Activated CD4-positive, alpha-beta T cell treated with anti-CD3 and anti-CD28 coated beads, Interleukin-2, amount 50 U/mL, for 16 hours (primary cell): Measurements from ENCODE around the gene CLK4.

Experiments
- DNase-seq: peaks from one replicate; pipeline ENCODE4 v3.0.0-alpha.2; 2020

CLK4 gene

DNA sequence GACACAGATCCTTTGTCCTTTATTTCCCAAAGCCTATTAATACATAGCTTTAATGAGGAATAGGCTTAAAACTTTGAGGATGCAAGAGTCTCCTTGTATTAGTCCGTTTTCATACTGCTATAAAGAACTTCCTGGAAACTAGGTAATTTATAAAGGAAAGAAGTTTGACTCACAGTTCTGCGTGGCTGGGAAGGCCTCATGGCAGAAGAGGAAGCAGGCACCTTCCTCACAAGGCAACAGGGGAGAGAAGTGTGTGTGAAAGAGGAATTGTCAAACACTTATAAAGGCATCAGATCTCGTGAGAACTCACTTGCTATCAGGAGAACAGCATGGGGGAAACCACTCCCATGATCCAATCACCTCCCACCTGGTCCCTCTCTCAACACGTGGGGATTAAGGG is 5.4 kb upstream of the CLK4 start:
- no peak for DNase-seq

DNA sequence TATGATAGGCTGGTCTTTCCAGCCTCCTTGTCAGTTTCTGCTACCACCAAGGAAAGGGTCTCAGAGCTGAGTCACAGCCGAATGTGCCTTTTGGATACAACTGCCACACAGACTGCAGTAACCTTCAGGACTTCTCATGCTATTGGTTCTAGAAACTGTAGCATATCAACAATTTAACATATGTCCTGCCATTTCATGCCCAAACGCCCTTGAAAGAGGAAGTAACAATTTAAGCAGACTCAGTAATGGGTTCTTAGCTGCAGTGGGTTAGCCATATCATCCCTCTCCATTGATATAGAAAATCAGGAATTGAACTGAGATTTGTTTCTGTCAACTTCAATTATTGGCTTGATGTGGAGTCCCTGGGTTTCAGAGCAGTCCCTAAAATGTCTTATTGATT is 4.1 kb upstream of the CLK4 start:
- no peak for DNase-seq

DNA sequence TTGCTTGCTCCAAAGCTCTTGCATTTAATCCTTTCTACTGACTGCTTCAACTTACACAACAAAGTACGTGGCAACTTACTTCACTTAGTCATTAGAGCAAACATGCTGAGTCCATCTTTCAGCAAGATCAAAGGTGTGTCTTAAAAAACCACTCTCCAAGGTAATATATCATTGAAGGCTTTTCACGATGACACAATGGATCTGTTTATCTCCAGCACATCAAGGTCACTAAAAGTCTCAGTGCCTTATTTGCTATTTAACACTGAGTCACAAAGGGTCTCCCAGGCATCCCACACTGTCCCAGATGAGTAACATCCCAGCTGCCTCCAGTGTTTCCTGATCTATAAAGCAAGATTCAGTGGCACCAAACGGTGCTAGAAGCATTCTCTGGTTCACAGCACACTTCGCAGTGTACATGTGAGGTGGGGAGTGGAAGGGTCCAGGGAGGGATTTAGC is 3.7 kb upstream of the CLK4 start:
- DNase-seq = no peak

DNA sequence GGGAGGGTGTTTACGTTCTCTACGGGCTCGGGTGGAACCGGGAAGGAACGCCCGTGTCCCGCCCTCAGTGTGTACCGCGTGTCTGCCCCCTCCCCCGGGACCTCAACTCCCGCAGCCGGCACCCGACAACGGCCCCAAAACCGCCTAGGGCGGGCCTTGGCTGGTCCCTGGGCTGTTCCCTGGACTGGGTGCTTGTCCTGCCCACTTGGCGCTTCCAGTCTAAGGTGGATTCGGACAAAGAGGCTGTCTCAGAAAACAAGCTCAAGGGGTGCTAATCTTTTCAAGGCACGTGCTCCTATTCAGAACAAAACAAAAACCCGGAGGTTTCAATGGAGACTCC is 379 bp upstream of the CLK4 start:
- DNase-seq = no peak

DNA sequence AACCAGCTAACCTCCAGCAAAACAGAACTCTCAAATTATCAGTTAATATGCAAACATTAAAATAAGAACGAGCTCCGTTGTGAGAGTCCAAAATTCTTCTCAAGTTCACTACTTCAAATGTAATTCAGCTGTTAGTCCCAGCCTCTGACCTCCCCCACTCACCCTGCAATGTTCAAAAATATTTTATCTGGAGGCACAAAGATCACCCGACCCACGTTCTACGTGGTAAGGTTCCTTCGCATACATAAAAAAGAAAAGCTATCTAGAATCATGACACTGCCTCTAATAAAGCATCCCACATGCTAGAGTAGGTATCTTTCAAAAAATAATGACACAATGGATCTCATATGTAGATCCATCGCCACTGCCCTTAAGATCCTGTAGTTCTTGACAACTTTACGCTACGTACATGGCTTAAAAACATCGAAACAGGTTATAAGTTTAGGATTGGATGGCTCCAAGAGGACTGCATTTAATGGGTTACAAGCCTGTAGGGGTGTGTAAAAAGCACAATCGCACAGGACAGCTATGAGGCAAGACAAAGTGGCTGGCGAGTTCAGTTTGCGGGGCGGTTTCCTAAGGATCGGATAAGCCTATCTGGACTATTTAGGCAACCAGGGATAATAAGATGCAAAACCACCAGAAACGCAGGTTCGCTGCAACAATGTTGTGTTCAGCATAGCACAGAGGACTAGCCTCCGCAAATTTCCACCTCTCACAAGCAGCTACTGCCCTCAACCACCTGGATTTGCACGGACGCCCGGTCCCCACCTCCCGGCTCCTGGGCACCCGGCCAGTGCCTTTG is 969 bp downstream of the CLK4 start:
- peak; percentile 23 for DNase-seq

DNA sequence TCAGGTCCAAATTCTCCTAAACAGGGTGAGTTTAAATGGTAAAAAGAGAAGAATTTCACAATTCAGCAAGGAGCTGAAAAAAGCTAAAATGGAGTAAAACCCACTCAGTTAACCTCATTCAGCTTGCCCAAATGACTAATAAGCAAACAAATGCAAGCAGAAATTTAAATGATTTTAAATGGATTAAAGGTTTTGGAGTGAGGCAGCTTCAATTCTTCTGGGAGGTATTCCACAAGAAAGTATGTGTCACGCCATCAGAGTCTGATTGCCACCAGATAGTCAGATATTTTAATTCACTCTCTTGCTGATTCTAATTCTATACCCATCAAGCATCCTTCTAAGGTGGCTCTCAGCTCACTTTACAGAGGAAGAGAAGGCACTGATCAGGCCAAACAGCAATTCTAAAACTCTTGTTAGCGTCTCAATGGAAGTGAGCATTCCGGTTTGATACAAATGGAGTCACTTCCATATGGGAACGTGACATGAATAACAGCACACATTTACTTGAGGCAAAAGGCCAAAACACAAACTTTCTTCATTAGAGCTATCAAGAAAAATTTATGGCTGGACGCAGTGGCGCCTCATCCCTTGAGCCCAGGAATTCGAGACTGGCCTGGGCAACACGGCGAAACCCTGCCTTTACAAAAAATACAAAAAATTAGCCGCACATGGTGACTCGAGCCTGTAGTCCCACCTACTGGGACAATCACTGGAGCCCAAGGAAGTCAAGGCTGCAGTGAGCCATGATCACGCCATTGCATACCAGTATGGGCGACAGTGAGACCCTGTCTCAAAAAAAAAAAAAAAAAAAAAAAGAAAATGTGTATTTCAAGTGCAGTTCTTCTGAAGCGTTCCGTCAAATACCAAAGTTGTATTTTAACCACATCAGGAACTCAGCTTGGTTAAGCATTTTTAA is 2.0 kb downstream of the CLK4 start:
- no peak for DNase-seq

DNA sequence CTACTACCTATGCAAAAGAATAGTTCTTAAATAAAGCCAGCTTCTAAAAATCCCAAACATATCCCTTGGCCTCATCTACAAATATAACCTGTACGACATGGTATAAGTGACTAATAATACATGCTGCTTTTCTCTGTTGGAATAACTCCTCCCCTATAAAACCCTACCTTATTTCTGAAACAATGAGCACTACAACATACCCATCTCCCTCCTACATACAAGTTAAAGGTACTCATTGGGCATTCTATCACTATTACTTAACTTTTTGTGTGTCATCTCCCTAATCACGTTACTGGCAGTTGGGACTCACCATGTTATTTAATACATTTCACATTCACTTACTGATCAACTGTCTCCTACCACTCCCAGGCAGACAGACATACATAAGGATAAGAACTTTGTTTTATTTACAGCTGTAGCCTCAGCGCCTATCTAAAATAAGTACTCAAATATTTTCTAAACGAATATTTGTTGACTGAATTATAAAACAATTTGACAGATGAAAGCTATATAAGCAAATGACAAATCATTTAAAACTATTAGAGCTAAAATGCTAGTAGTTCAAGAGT is 4.1 kb downstream of the CLK4 start:
- no peak for DNase-seq

DNA sequence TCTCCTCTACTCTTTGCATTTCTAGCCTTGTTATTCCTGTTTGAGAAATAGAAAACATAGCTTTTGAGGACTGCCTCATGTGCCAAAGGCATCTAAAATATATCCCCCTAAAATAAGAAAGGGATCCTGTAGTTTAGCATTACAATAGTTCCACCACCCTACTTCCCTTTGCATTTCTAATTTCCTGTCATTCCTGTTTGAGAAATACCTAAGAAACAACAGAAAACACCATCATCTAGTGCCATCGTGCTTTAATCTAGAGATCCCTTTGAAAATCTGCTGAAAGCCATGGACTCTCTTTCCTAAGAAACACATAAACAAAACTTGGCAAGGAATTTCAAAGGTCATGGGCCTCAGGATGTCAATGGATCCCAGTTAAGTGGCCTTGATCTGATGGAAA is 7.5 kb downstream of the CLK4 start:
- no peak for DNase-seq

DNA sequence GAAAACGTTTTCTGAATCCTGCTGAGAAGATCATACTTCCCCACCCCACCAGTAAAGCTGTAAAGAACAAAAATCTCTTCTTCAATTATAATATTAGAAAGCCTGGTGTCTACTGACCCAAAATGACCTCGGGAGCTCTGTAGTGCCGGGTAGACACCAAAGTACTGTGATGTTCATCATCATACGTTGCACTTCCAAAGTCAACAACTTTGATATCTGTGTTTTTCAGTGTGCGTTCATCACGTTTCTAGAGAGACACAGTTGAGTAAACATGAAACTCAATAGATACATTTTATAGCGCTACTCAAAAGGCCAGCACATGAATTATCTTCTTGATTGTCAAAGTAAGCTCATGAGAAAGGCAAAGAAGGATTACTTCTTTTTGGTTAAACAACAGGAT is 14.6 kb downstream of the CLK4 start:
- DNase-seq = no peak

DNA sequence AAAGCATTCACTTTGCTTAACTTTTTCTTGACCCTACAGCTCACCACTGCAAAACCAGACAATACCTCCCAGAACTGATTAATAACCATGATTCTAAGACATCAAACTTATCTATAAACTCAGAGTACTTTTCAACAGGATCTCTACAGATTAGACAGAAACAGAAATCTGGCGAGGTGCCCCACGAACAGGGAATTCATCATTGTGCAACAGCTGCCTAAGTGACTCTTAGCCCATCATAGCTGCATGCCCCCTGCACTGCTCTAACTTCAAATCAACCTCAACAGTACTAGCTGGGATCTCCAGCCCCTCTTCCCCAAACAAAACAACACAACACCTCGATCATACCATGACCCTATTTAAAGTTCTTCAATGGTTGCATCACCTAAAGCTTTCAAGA is 20.6 kb downstream of the CLK4 start:
- no peak for DNase-seq

DNA sequence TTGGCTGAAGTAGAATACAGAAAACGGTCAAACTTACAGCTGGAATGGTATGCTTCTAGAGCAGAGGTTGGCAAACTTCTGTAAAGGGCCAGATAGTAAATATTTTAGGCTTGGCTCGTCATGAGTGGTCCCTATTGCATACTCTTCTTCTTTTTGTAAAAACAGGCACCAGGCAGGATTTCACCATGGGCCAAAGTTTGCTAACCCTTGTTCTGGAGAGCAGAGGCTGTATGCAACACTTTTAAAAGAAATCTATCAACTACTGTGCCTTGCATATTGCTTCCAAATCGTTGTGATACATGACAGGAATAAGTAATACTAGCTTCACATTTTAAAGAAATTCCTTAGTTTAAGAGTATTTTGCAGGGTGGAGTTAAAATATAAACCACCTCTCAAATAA is 21.1 kb downstream of the CLK4 start:
- no peak for DNase-seq

DNA sequence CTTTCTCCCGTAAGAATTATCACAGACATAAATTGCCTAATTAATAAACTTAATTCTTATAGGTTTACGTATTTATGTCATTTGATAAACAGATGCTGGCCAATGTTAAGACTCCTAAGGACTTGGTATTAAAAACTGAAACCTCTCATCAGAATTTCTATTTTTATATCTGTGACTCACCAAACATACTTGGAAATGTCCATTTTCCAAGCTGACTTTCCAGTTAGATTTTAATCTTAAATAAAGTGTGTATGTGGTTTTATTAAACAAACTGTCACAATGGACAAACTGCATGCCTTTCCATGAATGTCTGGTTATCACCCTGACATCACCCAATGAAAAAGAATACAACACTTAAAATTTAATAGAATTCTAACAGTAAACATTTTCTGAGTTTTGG is 24.1 kb downstream of the CLK4 start:
- no peak for DNase-seq

DNA sequence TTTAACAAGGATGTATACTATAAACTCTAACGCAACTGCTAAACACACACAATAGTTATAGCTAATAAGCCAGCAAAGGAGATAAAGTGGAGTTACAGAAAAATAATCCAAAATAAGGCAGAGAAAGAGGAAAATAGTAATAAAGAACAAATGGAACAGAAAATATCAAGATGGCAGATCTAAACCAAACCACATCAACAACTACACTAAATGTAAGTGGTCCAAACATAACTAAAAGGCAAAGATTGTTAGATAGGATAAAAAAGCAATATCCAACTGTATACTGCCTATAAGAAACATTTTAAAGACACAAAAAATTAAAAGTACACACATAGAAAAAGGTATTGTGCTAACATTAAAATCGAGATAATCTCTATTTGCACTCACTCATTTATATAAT is 31.1 kb downstream of the CLK4 start:
- no peak for DNase-seq

DNA sequence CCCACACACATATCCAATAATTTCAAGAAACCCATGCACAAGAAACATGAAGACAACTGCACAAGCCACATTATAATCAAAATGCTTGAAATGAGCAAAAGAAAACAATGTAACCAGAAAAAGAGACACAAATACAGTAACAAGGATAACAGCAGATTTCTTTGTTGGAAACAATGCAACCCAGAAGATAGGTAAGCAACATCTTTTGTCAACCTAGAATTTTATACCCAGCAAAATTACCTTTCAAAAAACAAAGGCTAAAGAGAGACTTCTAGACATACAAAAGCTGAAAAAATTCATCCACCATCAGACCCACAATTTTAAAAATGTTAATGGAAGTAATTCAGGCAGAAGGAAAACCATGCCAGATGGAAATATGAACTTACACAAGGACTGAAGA is 31.7 kb downstream of the CLK4 start:
- no peak for DNase-seq

DNA sequence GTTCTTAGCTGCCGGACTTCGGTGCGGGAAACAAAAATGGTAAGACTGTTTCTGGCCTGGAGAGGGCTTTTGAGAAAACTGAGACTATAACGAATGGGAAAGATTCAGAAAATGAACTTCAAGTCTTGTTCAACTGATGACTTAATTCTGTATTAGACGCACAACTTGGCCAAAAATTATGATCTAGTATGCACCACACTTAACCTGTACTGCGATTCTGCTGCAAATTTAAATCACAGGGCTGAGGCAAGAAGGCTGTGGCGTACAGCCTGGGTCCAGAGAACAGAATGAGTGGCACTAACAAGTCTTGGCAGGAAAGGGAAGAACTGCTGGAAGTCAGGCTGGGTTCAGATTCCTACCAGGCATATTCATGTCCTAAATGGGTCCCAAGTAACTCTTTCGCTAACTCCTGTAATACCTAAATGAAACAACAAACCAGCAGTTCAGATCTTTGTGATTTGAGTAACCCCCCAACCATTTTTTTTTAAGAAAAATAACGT is 35.9 kb downstream of the CLK4 start:
- DNase-seq = no peak

DNA sequence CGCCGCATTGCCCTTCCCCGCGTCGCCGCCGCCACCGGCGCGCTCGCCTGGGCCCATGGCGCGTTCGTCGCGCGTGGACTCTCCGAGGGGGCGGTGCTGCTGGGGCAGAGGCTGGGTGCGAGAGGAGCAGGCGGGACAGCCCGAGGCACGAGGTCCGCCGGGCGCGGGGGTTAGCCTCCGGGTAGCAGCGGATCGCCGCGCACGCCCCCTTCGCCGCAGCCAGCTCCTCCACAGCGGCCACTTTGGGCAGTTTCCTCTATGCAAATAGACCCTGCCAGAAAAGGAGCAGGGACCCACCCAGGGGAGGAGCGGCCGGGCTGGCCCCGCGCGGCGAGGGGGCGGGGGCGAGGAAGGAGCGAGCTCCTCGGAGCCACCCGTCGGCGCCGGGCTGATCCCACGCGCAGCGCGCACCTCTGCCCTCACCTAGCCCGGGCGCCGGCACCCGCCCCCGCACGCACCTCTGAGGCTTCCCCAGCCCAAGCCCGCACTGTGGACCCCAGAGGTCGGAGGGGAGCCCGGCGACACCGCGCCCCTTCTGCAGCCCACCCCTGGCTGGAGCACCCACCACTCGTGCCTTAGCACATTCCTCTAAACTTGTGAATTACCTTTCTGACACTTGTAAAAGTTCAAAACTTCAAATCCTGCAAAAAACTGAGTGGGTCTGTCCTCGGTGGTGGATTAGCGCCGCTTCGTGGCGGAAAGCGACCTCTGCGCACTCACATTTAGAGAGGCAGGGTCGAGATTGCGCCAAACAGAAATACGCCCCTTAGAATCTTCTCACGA is 36.5 kb downstream of the CLK4 start, which contains the start of gene COL23A1:
Gene COL23A1 (minus strand): TSS at position 253 of the 783 bp plus-strand sequence.
- DNase-seq = peak; percentile 13

DNA sequence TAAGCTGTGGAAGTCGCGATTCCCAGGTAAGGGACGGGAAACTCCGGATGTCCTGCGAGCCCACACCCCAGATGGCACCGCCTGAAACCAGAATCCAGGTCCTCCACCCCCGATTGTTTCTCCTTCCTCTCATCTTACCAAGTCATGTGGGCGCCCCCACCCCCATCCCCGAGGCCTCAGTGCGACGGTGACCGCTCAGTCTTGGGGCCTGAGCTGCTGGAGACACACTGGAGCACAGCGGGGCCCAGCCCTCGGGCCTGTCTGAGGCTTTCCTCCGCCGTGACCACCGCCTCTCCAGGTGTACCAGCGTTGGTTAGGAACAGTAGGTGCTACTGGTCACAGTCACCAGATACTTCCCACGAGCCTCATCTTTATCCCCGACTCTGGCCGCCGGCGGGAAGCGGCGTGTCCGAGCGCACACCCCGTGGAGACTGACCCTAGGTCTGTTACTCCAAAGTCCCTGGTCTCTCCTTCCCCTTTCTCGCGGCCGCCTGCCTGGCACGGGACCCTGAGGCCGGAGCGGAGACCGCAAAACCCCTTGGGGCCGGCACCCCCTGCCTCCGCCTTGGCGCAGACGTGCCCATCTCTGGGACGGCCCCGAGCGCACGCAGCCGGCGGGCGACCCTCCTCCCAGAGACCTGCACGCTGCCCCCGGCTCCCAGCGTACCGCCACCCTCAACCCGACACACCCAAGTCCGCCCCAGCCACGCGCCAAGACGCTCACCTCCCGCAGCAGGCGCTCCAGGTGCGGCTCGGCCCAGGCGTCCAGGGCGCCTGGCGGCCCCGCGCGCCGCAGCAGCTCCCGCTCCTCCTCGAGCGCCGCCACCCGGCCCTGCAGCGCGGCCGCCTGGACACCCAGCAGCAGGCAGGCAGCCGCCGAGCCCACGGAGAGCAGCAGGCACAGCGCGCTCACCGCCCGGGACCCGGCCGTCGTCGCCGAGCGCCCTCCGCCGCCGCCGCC is 37.4 kb downstream of the CLK4 start:
- no peak for DNase-seq

DNA sequence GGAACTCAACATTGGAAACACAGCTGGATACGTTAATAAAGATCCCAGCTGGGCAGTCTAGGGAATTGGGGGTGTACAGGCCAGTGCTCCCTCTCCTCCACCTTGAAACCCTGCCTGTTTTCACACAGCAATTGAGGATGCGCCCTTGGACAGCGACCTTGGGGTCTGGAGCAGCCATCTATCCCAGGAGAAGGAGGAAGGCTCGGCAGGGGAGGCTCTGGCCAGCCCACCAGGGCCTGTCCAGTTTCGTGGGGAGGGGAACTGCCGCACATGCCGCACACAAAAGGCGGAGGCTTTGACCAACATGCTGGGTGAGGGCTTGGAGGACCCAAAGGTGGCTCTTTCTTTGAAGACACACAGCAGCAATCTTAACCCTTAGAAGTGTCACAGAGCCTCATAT is 38.1 kb downstream of the CLK4 start:
- no peak for DNase-seq

DNA sequence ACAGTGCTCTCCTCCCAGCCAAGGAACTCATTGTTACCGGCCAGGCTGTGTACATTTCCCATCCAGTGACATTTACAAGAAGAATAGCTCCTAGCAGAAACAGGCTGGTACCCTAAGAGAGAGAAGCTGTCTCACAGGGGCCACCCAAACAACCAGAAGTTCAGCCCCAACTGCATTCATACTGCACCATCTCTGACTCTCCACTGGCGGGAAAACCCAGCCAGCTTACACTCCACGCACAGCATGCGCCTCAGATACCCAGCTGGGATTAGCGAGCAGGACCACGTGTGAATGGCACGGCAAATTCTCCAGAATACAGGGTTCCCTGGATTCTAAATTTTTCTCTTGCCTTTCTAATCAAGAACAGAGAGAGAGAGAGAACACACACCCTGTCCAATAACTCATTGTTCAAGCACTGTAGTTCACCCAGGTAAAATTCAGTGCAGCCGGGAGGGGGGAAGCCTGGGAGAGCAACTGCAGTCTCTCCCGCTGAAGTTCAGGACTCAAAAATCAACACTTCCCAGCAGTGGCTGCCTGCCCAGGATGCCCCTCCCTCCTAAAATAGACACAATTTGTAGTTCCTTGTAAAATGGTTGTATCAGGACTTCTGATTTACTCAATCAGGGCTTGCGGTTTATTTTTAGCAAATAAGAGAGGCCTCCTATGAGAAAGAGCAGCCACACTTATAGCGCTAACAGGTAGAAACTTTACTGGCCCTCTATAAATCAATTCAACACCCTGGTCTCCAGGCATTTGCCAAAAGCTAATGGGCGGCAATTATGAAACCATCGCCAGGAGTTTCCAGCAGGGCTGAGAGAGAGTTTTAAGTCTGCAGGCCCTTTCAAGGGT is 38.9 kb downstream of the CLK4 start:
- no peak for DNase-seq

DNA sequence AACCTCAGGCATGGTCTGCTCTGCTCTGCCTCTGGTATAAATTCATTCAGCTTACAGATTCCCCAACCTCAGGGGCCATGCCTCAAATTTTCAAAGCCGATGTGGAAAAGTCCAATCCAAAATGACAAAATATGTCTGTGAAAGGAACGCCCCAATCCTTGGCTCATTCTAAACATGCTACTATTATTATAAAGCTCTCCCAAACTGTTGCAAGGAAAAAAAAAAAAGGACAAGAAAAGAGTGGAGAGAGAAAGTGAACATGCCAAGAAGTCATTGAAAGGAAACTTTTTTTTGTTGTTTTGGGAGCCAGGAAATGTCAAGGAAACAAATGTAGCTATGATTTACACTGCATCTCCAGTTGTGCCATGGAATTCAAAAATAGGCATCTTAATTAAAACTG is 40.5 kb downstream of the CLK4 start:
- no peak for DNase-seq

DNA sequence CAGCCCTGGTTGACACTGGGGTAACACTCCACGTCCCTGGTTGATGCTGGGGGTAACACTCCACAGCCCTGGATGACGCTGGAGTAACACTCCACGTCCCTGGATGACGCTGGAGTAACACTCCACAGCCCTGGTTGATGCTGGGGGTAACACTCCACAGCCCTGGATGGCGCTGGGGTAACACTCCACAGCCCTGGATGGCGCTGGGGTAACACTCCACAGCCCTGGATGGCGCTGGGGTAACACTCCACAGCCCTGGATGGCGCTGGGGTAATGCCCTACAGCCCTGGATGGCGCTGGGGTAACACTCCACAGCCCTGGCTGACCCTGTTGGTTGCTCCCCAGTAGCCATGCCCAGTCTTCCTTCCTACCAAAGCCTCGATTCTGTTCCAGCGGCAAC is 41.4 kb downstream of the CLK4 start:
- DNase-seq = peak; percentile 37
